ENCODE data around the gene GALNT1. TPM values are rescaled to one million over a fixed set of nuclear protein-coding genes. Genes with fewer than 3 reads are reported as not detected.

The GALNT1 gene
- total RNA-seq, 4 donors from 2014 or later: 38.7 to 52.1 (median 46.8) TPM

GRCh38 chr18:35697869-35698268, 116.3 kb downstream of the GALNT1 start:
- Histone ChIP-seq H3K36me3 (peaks cover 0 to 34% of the 10 kb centered on the region in 2 donors), H3K4me1 (peaks cover 0 to 4% (median 0%) of the 10 kb centered on the region in 3 donors), H3K9me3 (no peaks in the 10 kb centered on the region), H3K27ac (no peak overlapping the region), H3K4me3 (no peak overlapping the region), H3K27me3 (no peaks in the 10 kb centered on the region)
- TF ChIP-seq POLR2A (IDR thresholded peaks at IDR 0.05): no peak
- no peak for TF ChIP-seq POLR2AphosphoS5 (IDR thresholded peaks at IDR 0.05)
- TF ChIP-seq EP300 (IDR thresholded peaks at IDR 0.05): no peak
- 84 to 95% methylated on average over 5 of the region's 7 CpGs for WGBS, 2 donors (ENCODE audit: low coverage in 1 of 2)
- no peak for ATAC-seq

DNA sequence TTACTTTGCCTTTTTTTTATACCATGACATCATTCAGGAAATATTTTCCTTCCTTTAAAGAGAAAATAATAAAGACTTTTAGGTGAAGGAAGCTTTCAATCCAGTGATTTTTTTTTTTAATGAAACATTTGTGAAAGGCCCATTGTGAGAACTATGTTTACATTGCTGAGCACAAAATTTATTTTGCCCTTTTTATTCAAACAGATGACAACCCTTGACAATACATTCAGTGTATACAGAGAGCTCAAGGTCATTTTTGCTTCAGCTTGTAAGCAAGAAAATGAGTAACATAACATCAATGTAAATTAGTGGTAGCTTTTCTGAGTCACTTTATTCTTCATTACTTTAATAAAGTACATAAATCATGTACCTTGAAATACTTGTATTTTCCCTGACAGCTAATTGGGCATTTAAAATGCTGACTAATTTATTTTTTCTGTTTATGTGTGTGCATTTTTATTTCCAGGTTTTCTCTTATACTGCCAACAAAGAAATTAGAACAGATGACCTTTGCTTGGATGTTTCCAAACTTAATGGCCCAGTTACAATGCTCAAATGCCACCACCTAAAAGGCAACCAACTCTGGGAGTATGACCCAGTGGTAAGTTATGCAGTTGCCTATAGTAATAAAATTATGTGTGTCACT, 121.6 kb downstream of the GALNT1 start:
- Histone ChIP-seq H3K9me3 (no peaks in the 10 kb centered on the region), H3K27ac (no peak overlapping the region), H3K4me3 (no peak overlapping the region), H3K36me3 (peaks cover 0 to 53% of the 10 kb centered on the region in 2 donors), H3K27me3 (no peaks in the 10 kb centered on the region), H3K4me1 (no peaks in the 10 kb centered on the region)
- TF ChIP-seq CTCF (IDR thresholded peaks at IDR 0.05): no peak
- TF ChIP-seq POLR2AphosphoS5 (IDR thresholded peaks at IDR 0.05): no peak
- no peak for TF ChIP-seq POLR2A (IDR thresholded peaks at IDR 0.05)
- TF ChIP-seq EP300 (IDR thresholded peaks at IDR 0.05): no peak
- no peak for ATAC-seq

- Histone ChIP-seq H3K27me3 (no peaks in the 10 kb centered on the region), H3K4me1 (no peaks in the 10 kb centered on the region), H3K4me3 (no peak overlapping the region), H3K9me3 (no peaks in the 10 kb centered on the region), H3K36me3 (peaks cover 0 to 52% of the 10 kb centered on the region in 2 donors), H3K27ac (no peak overlapping the region)
- no peak for ATAC-seq
- TF ChIP-seq POLR2A (IDR thresholded peaks at IDR 0.05) (no peak), EP300 (IDR thresholded peaks at IDR 0.05) (no peak), POLR2AphosphoS5 (IDR thresholded peaks at IDR 0.05) (no peak), CTCF (IDR thresholded peaks at IDR 0.05) (no peak)
- 98% methylated on average over 10 of the region's 10 CpGs; no CpG with 5 or more reads in 1 of the 2 donors for WGBS, 2 donors (ENCODE audit: low coverage in 1 of 2)
Measured at GRCh38 chr18:35705988-35706387, 124.4 kb downstream of the GALNT1 start.

GRCh38 chr18:35707247-35707646, 125.7 kb downstream of the GALNT1 start:
- no peak for ATAC-seq
- TF ChIP-seq POLR2AphosphoS5 (IDR thresholded peaks at IDR 0.05) (no peak), POLR2A (IDR thresholded peaks at IDR 0.05) (no peak), EP300 (IDR thresholded peaks at IDR 0.05) (no peak), CTCF (IDR thresholded peaks at IDR 0.05) (no peak)

GRCh38 chr18:35707674-35708073, 126.1 kb downstream of the GALNT1 start:
- Histone ChIP-seq H3K9me3 (no peaks in the 10 kb centered on the region), H3K27me3 (no peaks in the 10 kb centered on the region), H3K36me3 (peaks cover 0 to 58% of the 10 kb centered on the region in 2 donors), H3K27ac (no peak overlapping the region), H3K4me3 (no peak overlapping the region), H3K4me1 (no peaks in the 10 kb centered on the region)
- ATAC-seq: no peak
- WGBS, 2 donors (ENCODE audit: low coverage in 1 of 2): 70 to 76% methylated on average over 2 to 6 of the region's 6 CpGs
- no peak for TF ChIP-seq POLR2AphosphoS5 (IDR thresholded peaks at IDR 0.05)
- no peak for TF ChIP-seq CTCF (IDR thresholded peaks at IDR 0.05)
- no peak for TF ChIP-seq EP300 (IDR thresholded peaks at IDR 0.05)
- no peak for TF ChIP-seq POLR2A (IDR thresholded peaks at IDR 0.05)

More at GRCh38 chr18:35707247-35707646, 125.7 kb downstream of the GALNT1 start:
- no peaks in the 10 kb centered on the region for H3K4me1 ChIP-seq
- H3K36me3 ChIP-seq: peaks cover 0 to 58% of the 10 kb centered on the region in 2 donors
- no peak overlapping the region for H3K4me3 ChIP-seq
- H3K27me3 ChIP-seq: no peaks in the 10 kb centered on the region
- no peaks in the 10 kb centered on the region for H3K9me3 ChIP-seq
- H3K27ac ChIP-seq: no peak overlapping the region
- whole genome bisulfite sequencing, 2 donors (ENCODE audit: low coverage in 1 of 2): 86 to 100% methylated on average over 1 of the region's 2 CpGs

All from gastroesophageal sphincter (tissue), 4 donors.